OCI-LY7 (cell line): ENCODE data around the gene CEP164. TPM values are rescaled to one million over a fixed set of nuclear protein-coding genes. Genes with fewer than 3 reads are reported as not detected.

ENCODE experiments used
- BruUV-seq: library from RNA; stranded (reverse); fragments of 400-500 nt; replicated peaks from 2 replicates; lab custom pipeline; 2021; lab: Mats Ljungman, UMichigan
- CTCF ChIA-PET: fragments of 300-600 bp; sonication (Branson Sonifier 250); formaldehyde crosslinking; loops from one replicate; lab custom pipeline; 2022; ENCODE audit warnings: antibody characterized with exemption; ENCODE audit not compliant: unreplicated experiment; lab: Charles Lee
- POLR2A ChIA-PET: fragments of 300-600 bp; sonication (Branson Sonifier 250); formaldehyde crosslinking; loops from one replicate; lab custom pipeline; 2022; ENCODE audit warnings: antibody characterized with exemption; lab: Charles Lee
- DNase-seq: peaks from one replicate; pipeline ENCODE4 v3.0.0-alpha.2; 2015; ENCODE audit warnings: low spot score
- H2AFZ ChIP-seq: fragments of 200-600 bp; sonication (generic), shearing (Covaris generic); 2 replicates; pipeline ENCODE4 v1.6.1; 2014; ENCODE audit warnings: mild to moderate bottlenecking, antibody characterized with exemption, low read length, moderate library complexity
- H3K27ac ChIP-seq: fragments of 200-600 bp; sonication (generic); 2 replicates; pipeline ENCODE4 v1.5.1; 2014; ENCODE audit warnings: mixed run types, low read depth, mild to moderate bottlenecking, moderate library complexity, low read length, inconsistent platforms; ENCODE audit not compliant: poor library complexity, severe bottlenecking
- H3K36me3 ChIP-seq: fragments of 200-600 bp; sonication (generic); 2 replicates; pipeline ENCODE4 v1.6.1; 2014; ENCODE audit warnings: mild to moderate bottlenecking, antibody characterized with exemption, low read length, moderate library complexity, mixed read lengths; ENCODE audit not compliant: insufficient read depth
- H3K4me1 ChIP-seq: fragments of 200-600 bp; sonication (generic); 2 replicates; pipeline ENCODE4 v1.5.1; 2014; ENCODE audit warnings: mild to moderate bottlenecking, low read length; ENCODE audit not compliant: insufficient read depth, poor library complexity, severe bottlenecking
- H3K4me2 ChIP-seq: fragments of 200-600 bp; sonication (generic); 2 replicates; pipeline ENCODE4 v1.6.1; 2014; ENCODE audit warnings: mild to moderate bottlenecking, low read length
- H3K4me3 ChIP-seq: fragments of 200-600 bp; sonication (generic); 2 replicates; pipeline ENCODE4 v1.5.1; 2014; ENCODE audit warnings: mild to moderate bottlenecking, low read depth, low read length; ENCODE audit not compliant: poor library complexity, severe bottlenecking
- H3K79me2 ChIP-seq: fragments of 200-600 bp; sonication (generic); 2 replicates; pipeline ENCODE4 v1.6.1; 2016; ENCODE audit warnings: low read depth, mild to moderate bottlenecking, low read length, moderate library complexity, mixed read lengths; ENCODE audit not compliant: insufficient read depth
- H3K9me2 ChIP-seq: fragments of 200-600 bp; sonication (generic); 2 replicates; pipeline ENCODE4 v1.6.1; 2016; ENCODE audit warnings: mild to moderate bottlenecking, low read length, mixed read lengths; ENCODE audit not compliant: insufficient read depth
- H3K9me3 ChIP-seq: fragments of 200-600 bp; sonication (generic); 2 replicates; pipeline ENCODE4 v1.6.1; 2014; ENCODE audit warnings: mild to moderate bottlenecking, mixed run types, low read length, mixed read lengths
- H4K20me1 ChIP-seq: fragments of 200-600 bp; sonication (generic); 2 replicates; pipeline ENCODE4 v1.6.1; 2014; ENCODE audit warnings: mild to moderate bottlenecking, antibody characterized with exemption, low read length, moderate library complexity, mixed read lengths; ENCODE audit not compliant: insufficient read depth
- EZH2phosphoT487 ChIP-seq: fragments of 200-600 bp; sonication (generic); IDR thresholded peaks from 2 replicates; pipeline ENCODE4 v1.6.1; 2018; ENCODE audit warnings: low read depth, borderline replicate concordance, mild to moderate bottlenecking, mixed run types, antibody characterized with exemption, low read length, moderate library complexity, mixed read lengths
- intact Hi-C: fragments of 100-400 bp; cut with micrococcal nuclease; formaldehyde crosslinking; loops from one replicate; pipeline ENCODE4 v1.10.0; 2022; ENCODE audit not compliant: unreplicated experiment
- total RNA-seq, 2 experiments: library from RNA; depleted of rRNA in 1 of 2; stranded (reverse); fragments of >200 nt in 1 of 2; shearing (Covaris generic) in 1 of 2; gene quantifications; 2 replicates each; pipeline ENCODE4 v1.2.3, GENCODE V29; 2014 to 2022
- TF ChIP-seq, protein P1 (sequence below): fragments of 200-600 bp; sonication (generic); conservative IDR thresholded peaks from 2 replicates; pipeline ENCODE4 v1.5.1; 2014; ENCODE audit warnings: mild to moderate bottlenecking, antibody characterized with exemption, low read length, moderate library complexity, mixed read lengths

Gene CEP164
- total RNA-seq, 2 experiments from 2014 or later: 25.3 to 48.7 TPM

DNA sequence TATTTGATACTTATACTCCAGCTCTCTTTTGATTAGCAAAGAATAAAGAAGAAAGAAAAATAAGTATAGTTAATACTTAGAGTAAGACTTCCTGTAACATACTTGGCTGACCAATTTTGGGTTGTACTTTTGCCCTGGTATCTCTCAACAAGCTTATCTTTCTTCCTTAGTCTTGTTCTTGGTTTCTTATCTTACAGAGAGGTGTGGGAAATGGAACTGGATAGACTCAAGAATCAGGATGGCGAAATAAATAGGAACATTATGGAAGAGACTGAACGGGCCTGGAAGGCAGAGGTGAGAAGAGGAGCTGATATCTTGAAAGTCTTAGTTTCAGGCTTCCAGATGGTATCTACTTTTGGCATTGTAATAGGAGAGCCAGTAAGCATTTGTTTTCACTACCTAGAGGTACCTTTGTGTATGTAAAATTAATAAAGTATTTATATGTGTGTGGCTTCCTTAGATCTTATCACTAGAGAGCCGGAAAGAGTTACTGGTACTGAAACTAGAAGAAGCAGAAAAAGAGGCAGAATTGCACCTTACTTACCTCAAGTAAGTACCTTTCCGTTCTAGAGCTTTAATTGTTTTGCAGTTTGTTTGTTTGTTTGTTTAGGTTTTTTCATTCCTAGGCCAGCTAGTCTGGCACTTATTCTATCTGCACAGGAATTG is 47.8 kb upstream of the CEP164 start:
- ChIA-PET CTCF (no interaction called here), POLR2A (no interaction called here)
- H3K9me3 ChIP-seq: no peaks in the 10 kb centered on the region
- H3K4me1 ChIP-seq: no peaks in the 10 kb centered on the region
- DNase-seq: no peak
- intact Hi-C loops: no loop called here
- TF ChIP-seq, protein P1, sequence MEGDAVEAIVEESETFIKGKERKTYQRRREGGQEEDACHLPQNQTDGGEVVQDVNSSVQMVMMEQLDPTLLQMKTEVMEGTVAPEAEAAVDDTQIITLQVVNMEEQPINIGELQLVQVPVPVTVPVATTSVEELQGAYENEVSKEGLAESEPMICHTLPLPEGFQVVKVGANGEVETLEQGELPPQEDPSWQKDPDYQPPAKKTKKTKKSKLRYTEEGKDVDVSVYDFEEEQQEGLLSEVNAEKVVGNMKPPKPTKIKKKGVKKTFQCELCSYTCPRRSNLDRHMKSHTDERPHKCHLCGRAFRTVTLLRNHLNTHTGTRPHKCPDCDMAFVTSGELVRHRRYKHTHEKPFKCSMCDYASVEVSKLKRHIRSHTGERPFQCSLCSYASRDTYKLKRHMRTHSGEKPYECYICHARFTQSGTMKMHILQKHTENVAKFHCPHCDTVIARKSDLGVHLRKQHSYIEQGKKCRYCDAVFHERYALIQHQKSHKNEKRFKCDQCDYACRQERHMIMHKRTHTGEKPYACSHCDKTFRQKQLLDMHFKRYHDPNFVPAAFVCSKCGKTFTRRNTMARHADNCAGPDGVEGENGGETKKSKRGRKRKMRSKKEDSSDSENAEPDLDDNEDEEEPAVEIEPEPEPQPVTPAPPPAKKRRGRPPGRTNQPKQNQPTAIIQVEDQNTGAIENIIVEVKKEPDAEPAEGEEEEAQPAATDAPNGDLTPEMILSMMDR: no peak
- TF ChIP-seq EZH2phosphoT487: no peak
- H3K4me2 ChIP-seq: no peak overlapping the region
- H3K9me2 ChIP-seq: no peaks in the 10 kb centered on the region
- H4K20me1 ChIP-seq: no peaks in the 10 kb centered on the region
- no peak overlapping the region for H2AFZ ChIP-seq
- no TSS peak for BruUV-seq
- H3K79me2 ChIP-seq: no peaks in the 10 kb centered on the region
- H3K27ac ChIP-seq: no peak overlapping the region
- peaks cover 38% of the 10 kb centered on the region for H3K36me3 ChIP-seq
- H3K4me3 ChIP-seq: no peak overlapping the region

- BruUV-seq: no TSS peak
- Histone ChIP-seq H3K27ac (no peak overlapping the region), H3K4me1 (no peaks in the 10 kb centered on the region), H3K79me2 (no peaks in the 10 kb centered on the region), H3K9me3 (no peaks in the 10 kb centered on the region), H3K4me3 (no peak overlapping the region), H3K4me2 (no peak overlapping the region), H3K36me3 (peaks cover 51% of the 10 kb centered on the region), H3K9me2 (no peaks in the 10 kb centered on the region), H4K20me1 (no peaks in the 10 kb centered on the region), H2AFZ (no peak overlapping the region)
- TF ChIP-seq EZH2phosphoT487: no peak
- TF ChIP-seq, protein P1: no peak
- ChIA-PET CTCF (no interaction called here), POLR2A (no interaction called here)
- no peak for DNase-seq
- intact Hi-C loops: no loop called here
These were observed 46.5 kb upstream of the CEP164 start for GRCh38 chr11:117281159-117281558.

- Histone ChIP-seq H3K27ac (no peak overlapping the region), H4K20me1 (no peaks in the 10 kb centered on the region), H3K9me2 (no peaks in the 10 kb centered on the region), H3K4me2 (no peak overlapping the region), H3K9me3 (no peaks in the 10 kb centered on the region), H2AFZ (no peak overlapping the region), H3K4me1 (no peaks in the 10 kb centered on the region), H3K4me3 (no peak overlapping the region), H3K36me3 (peaks cover 56% of the 10 kb centered on the region), H3K79me2 (no peaks in the 10 kb centered on the region)
- intact Hi-C loops: no loop called here
- CTCF ChIA-PET: no interaction called here
- BruUV-seq: no TSS peak
- TF ChIP-seq, protein P1: no peak
- TF ChIP-seq EZH2phosphoT487: no peak
- POLR2A ChIA-PET: no interaction called here
- DNase-seq: no peak
These were observed 45.8 kb upstream of the CEP164 start for GRCh38 chr11:117281869-117282268.
